ENCODE results near the gene FBXL14. TPM values are rescaled to one million over a fixed set of nuclear protein-coding genes. Genes with fewer than 3 reads are reported as not detected.
A peak's percentile ranks its signal among the peaks of the same experiment; 100 is the strongest.

FBXL14 gene
- total and polyA plus RNA-seq, 3 experiments from 2014 or later: 20.5 to 30.4 (median 22.1) TPM

DNA sequence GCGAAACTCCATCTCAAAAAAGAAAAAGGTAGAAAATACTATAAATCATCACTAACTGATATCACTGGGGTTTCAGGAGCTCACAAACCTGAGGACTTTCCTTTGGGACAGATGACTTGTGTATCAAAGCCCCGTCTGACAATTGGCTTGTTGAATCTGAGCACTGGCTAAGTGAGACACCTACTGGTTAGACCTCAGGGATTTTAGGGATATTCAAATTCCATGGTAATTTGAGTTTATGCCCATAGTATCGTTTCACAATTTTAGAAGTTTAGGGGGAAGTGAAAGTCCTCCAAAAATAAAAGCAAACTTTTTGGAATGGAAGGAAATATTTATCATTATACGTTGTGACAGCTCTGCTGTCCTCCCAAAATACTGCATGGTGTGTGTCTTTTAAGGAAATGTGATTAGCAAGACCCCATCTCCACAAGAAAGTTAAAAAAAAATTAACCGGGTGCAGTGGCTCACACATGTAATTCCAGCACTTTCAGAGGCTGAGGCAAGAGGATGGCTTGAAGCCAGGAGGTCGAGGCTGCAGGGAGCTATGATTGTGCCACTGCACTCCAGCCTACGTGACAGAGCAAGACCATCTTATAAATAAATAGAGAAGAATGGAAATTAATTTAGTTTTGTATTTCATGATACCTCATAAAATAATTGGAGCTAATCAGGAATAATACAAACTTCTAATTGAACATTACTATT lies 49.2 kb downstream of the FBXL14 start:
- H3K4me3 ChIP-seq (ENCODE audit: low read length): no peak overlapping the region
- Mint-ChIP-seq H3K4me1 (no peaks in the 10 kb centered on the region), H3K9me3 (no peaks in the 10 kb centered on the region), H3K36me3 (peaks cover 0 to 8% (median 0%) of the 10 kb centered on the region in 3 donors), H3K4me3 (no peak overlapping the region), H3K27me3 (peaks cover 16 to 53% of the 10 kb centered on the region in 2 donors), H3K27ac (no peak overlapping the region)
- no peaks in the 10 kb centered on the region for H3K9me3 ChIP-seq (ENCODE audit: low read length)
- H3K27me3 ChIP-seq (ENCODE audit: insufficient read depth, low read length, poor library complexity, severe bottlenecking): peaks cover 16% of the 10 kb centered on the region
- H3K27ac ChIP-seq (ENCODE audit: low read depth, low read length): no peak overlapping the region
- no peaks in the 10 kb centered on the region for H3K36me3 ChIP-seq (ENCODE audit: insufficient read depth, low read length)
- no peaks in the 10 kb centered on the region for H3K4me1 ChIP-seq (ENCODE audit: insufficient read depth, low read length)
- DNase-seq: no peak
- ChIA-PET POLR2A (no interaction called here), CTCF (interaction anchor here (1.2 kb wide), 1 partner anchor 427 kb away, joined by 3 read pairs; no protein-coding TSS in a partner anchor)

DNA sequence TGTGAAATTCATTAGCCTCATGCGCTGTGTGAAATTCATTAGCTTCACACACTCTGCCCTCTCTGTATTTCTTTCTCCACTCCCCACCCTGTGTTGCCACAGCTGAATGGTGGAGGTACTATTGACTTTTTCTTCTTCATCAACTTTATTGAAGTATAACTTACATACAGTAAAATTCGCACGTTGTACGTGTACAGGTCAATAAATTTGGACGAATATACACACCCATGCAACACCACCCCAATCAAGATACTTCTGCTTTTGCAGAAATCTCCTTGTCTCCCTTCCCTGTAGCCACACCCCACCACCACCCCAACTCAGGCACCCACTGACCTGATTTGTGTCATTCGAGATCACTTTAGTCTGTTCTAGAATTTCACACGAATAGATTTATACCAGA lies 51.8 kb downstream of the FBXL14 start:
- POLR2A ChIA-PET: no interaction called here
- CTCF ChIA-PET: interaction anchor here (1.6 kb wide), 1 partner anchor 41 kb away, joined by 3 read pairs; no protein-coding TSS in a partner anchor

DNA sequence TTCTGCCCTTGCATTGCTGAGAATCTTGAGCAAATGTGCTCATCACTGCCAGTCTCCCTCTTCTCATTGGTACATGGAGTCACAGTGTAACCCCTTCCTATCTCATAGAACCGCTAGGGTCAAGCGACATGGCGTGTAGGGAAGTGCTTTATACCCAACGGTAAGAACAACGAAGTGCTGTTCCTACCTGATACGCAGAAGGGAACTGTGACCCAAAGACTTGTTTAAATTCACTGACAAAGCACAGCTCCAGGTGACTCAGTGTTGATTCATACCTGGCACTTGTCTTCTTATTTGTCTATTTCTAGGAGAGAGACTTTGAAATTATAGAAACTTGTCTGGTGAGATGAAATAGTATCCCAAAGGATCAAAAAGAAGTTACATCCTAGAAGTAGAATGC lies 53.7 kb downstream of the FBXL14 start:
- Histone ChIP-seq H3K4me1 (ENCODE audit: insufficient read depth, low read length) (no peaks in the 10 kb centered on the region), H3K36me3 (ENCODE audit: insufficient read depth, low read length) (no peaks in the 10 kb centered on the region), H3K27me3 (ENCODE audit: insufficient read depth, low read length, poor library complexity, severe bottlenecking) (peaks cover 31% of the 10 kb centered on the region), H3K27ac (ENCODE audit: low read depth, low read length) (no peak overlapping the region), H3K4me3 (ENCODE audit: low read length) (no peak overlapping the region), H3K9me3 (ENCODE audit: low read length) (no peaks in the 10 kb centered on the region)
- Mint-ChIP-seq H3K9me3 (no peaks in the 10 kb centered on the region), H3K27me3 (peaks cover 27 to 80% of the 10 kb centered on the region in 2 donors), H3K4me3 (no peak overlapping the region), H3K4me1 (no peaks in the 10 kb centered on the region), H3K27ac (no peak overlapping the region), H3K36me3 (peaks cover 0 to 5% (median 0%) of the 10 kb centered on the region in 3 donors)
- POLR2A ChIA-PET: interaction anchor here (0.7 kb wide), 1 partner anchor 52 kb away, joined by 3 read pairs; no protein-coding TSS in a partner anchor
- DNase-seq: no peak
- CTCF ChIA-PET: no interaction called here

More for the DNA sequence above, 51.8 kb downstream of the FBXL14 start:
- DNase-seq: no peak
- no peaks in the 10 kb centered on the region for H3K4me1 ChIP-seq (ENCODE audit: insufficient read depth, low read length)
- no peaks in the 10 kb centered on the region for H3K9me3 Mint-ChIP-seq
- H3K4me3 Mint-ChIP-seq: no peak overlapping the region
- no peaks in the 10 kb centered on the region for H3K9me3 ChIP-seq (ENCODE audit: low read length)
- H3K4me1 Mint-ChIP-seq: no peaks in the 10 kb centered on the region
- H3K27ac ChIP-seq (ENCODE audit: low read depth, low read length): no peak overlapping the region
- H3K36me3 Mint-ChIP-seq: peaks cover 0 to 5% (median 0%) of the 10 kb centered on the region in 3 donors
- peaks cover 19 to 71% of the 10 kb centered on the region in 2 donors for H3K27me3 Mint-ChIP-seq
- H3K4me3 ChIP-seq (ENCODE audit: low read length): no peak overlapping the region
- no peaks in the 10 kb centered on the region for H3K36me3 ChIP-seq (ENCODE audit: insufficient read depth, low read length)
- peaks cover 26% of the 10 kb centered on the region for H3K27me3 ChIP-seq (ENCODE audit: insufficient read depth, low read length, poor library complexity, severe bottlenecking)
- no peak overlapping the region for H3K27ac Mint-ChIP-seq

DNA sequence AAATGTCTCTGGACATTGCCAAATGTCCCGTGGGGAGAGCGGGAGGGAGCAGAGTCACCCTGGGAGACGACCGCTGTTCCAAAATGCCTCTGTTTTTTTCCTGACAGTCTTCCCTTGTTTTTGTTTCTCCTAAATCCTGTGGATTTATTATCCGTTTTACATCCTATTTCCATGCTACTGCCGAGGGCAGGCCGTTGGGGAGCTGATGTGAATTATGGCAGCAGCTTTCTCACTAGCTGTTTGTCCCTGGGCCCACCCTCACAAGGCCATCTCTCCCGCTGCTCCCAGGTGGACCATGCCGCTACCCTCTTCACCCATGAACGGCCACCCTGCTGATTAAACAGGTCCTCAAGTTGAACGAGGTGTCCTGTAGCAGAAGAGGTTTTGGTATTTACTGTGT lies 55.2 kb downstream of the FBXL14 start:
- POLR2A ChIA-PET: no interaction called here
- no peaks in the 10 kb centered on the region for H3K36me3 ChIP-seq (ENCODE audit: insufficient read depth, low read length)
- Mint-ChIP-seq H3K36me3 (peaks cover 0 to 5% (median 0%) of the 10 kb centered on the region in 3 donors), H3K9me3 (no peaks in the 10 kb centered on the region), H3K27me3 (peaks cover 30 to 76% of the 10 kb centered on the region in 2 donors), H3K4me3 (no peak overlapping the region), H3K27ac (no peak overlapping the region), H3K4me1 (peaks cover 6 to 8% (median 7%) of the 10 kb centered on the region in 3 donors)
- no peak overlapping the region for H3K27ac ChIP-seq (ENCODE audit: low read depth, low read length)
- H3K4me3 ChIP-seq (ENCODE audit: low read length): no peak overlapping the region
- CTCF ChIA-PET: no interaction called here
- H3K27me3 ChIP-seq (ENCODE audit: insufficient read depth, low read length, poor library complexity, severe bottlenecking): peaks cover 43% of the 10 kb centered on the region
- peaks cover 9% of the 10 kb centered on the region for H3K4me1 ChIP-seq (ENCODE audit: insufficient read depth, low read length)
- DNase-seq: no peak
- H3K9me3 ChIP-seq (ENCODE audit: low read length): no peaks in the 10 kb centered on the region

DNA sequence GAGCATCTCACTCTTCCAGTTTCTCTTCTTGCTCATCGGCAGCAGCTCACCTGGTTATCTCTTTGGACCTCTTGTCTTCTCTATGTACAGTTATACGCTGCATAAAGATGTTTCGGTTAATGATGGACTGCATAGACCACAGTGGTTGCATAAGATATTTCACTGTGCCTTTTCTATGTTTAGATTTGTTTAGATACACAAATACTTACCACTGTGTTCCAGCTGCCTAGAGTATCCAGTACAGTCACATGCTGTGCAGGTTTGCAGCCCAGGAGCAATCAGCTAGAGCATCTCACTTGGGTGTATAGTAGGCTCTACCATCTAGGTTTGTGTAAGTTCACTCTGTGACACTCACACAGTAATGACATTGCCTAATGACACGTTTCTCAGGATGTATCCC lies 57.6 kb downstream of the FBXL14 start:
- peaks cover 29 to 31% (median 30%) of the 10 kb centered on the region in 3 donors for H3K4me1 Mint-ChIP-seq
- H3K9me3 Mint-ChIP-seq: no peaks in the 10 kb centered on the region
- ChIA-PET POLR2A (no interaction called here), CTCF (no interaction called here)
- Histone ChIP-seq H3K9me3 (ENCODE audit: low read length) (no peaks in the 10 kb centered on the region), H3K4me3 (ENCODE audit: low read length) (no peak overlapping the region), H3K27ac (ENCODE audit: low read depth, low read length) (no peak overlapping the region), H3K27me3 (ENCODE audit: insufficient read depth, low read length, poor library complexity, severe bottlenecking) (peaks cover 57% of the 10 kb centered on the region), H3K36me3 (ENCODE audit: insufficient read depth, low read length) (no peaks in the 10 kb centered on the region), H3K4me1 (ENCODE audit: insufficient read depth, low read length) (peaks cover 32% of the 10 kb centered on the region)
- peaks cover 45 to 81% of the 10 kb centered on the region in 2 donors for H3K27me3 Mint-ChIP-seq
- no peaks in the 10 kb centered on the region for H3K36me3 Mint-ChIP-seq
- peak overlapping the region in 1 of 7 donors; percentile 12 for H3K4me3 Mint-ChIP-seq
- DNase-seq: no peak
- H3K27ac Mint-ChIP-seq: no peak overlapping the region

DNA sequence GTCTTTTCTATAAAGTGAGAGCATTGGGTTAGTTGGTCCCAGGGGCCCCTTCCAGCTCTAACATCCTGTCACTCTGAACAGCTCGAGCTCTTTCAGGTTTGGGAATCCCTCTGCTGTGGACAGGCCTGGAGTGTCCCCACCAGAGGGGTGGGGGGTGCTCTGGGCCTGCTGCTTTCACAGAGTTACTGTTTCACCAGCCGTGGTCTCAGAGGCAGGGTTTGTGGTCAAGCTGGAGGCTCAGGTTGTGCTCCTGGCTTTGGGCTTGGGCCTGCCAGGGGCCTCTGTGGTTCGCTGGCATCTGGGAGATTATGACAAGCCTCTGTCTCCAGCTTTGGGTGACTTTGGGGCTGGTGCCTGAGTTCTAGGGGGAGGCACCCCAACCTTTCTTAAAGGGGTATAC lies 59.6 kb downstream of the FBXL14 start:
- Histone ChIP-seq H3K4me1 (ENCODE audit: insufficient read depth, low read length) (peaks cover 39% of the 10 kb centered on the region), H3K4me3 (ENCODE audit: low read length) (no peak overlapping the region), H3K9me3 (ENCODE audit: low read length) (no peaks in the 10 kb centered on the region), H3K36me3 (ENCODE audit: insufficient read depth, low read length) (no peaks in the 10 kb centered on the region), H3K27me3 (ENCODE audit: insufficient read depth, low read length, poor library complexity, severe bottlenecking) (peaks cover 55% of the 10 kb centered on the region), H3K27ac (ENCODE audit: low read depth, low read length) (no peak overlapping the region)
- peaks cover 48 to 72% of the 10 kb centered on the region in 2 donors for H3K27me3 Mint-ChIP-seq
- H3K4me3 Mint-ChIP-seq: peak overlapping the region in 3 of 7 donors; percentile 29 to 85 (median 81)
- H3K27ac Mint-ChIP-seq: no peak overlapping the region
- no peaks in the 10 kb centered on the region for H3K9me3 Mint-ChIP-seq
- no peak for DNase-seq
- ChIA-PET POLR2A (no interaction called here), CTCF (interaction anchor here (1.1 kb wide), 1 partner anchor 17 kb away, joined by 3 read pairs; no protein-coding TSS in a partner anchor)
- H3K4me1 Mint-ChIP-seq: peaks cover 30 to 38% (median 30%) of the 10 kb centered on the region in 3 donors
- no peaks in the 10 kb centered on the region for H3K36me3 Mint-ChIP-seq

DNA sequence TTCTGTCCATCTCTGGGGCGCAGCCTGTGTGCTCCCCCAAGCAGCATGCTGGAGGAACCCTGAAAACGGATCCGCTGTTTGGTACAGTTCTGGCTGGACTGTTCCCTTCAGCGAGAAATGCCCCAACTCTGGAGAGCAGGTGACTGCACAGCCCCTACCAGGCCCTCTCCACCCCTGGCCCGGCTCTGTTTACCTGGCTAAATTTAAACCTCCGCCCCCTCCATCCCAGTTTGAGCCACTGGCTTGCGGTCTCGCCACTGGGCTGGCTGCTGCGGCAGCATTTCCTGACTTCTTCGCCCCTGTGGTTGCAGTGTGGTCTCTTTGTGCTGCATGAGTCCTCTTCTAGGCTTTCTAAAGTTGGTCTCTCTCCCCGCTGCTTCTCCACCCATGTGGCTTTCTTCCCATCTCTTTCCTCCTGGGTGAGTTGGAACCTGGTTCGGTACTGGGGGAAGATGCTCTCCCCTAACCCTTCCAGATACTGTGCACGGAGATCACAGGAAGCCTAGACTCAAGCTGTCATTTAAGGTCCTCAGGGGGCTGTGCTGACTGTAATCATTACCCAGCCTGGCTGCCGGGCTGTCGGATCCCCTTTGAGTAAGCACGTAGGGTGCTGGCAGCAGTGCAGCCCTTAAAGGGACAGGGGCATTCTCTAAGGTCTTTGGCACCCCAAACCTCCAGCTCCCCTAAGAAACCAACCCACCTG lies 60.6 kb downstream of the FBXL14 start:
- peak; percentile 9 to 60 (median 38) for DNase-seq
- ChIA-PET CTCF (interaction anchor here (1.0 to 1.5 kb wide), 4 partner anchors 18 to 416 kb away, joined by 3 to 7 read pairs (median 3); no protein-coding TSS in a partner anchor), POLR2A (interaction anchor here (0.6 to 1.2 kb wide), 2 partner anchors 13 to 59 kb away, joined by 4 to 5 read pairs; no protein-coding TSS in a partner anchor)
- Histone ChIP-seq H3K4me1 (ENCODE audit: insufficient read depth, low read length) (peaks cover 39% of the 10 kb centered on the region), H3K9me3 (ENCODE audit: low read length) (no peaks in the 10 kb centered on the region), H3K4me3 (ENCODE audit: low read length) (peak overlapping the region; percentile 53), H3K27me3 (ENCODE audit: insufficient read depth, low read length, poor library complexity, severe bottlenecking) (peaks cover 55% of the 10 kb centered on the region), H3K36me3 (ENCODE audit: insufficient read depth, low read length) (no peaks in the 10 kb centered on the region), H3K27ac (ENCODE audit: low read depth, low read length) (no peak overlapping the region)
- Mint-ChIP-seq H3K36me3 (peaks cover 0 to under 1% (median 0%) of the 10 kb centered on the region in 3 donors), H3K4me1 (peaks cover 33 to 42% (median 34%) of the 10 kb centered on the region in 3 donors), H3K4me3 (peak overlapping the region; percentile 68 to 91 (median 85)), H3K9me3 (no peaks in the 10 kb centered on the region), H3K27me3 (peaks cover 56 to 72% of the 10 kb centered on the region in 2 donors), H3K27ac (peak overlapping the region in 3 of 8 donors; percentile 10 to 74 (median 68))

Measured in CD8-positive, alpha-beta memory T cell (primary cell).